HCT116 (cell line): Measurements from ENCODE around the gene C20orf144.

ENCODE experiments used
- ATF3 ChIP-seq: IDR thresholded peaks from 2 replicates; pipeline ENCODE4 v1.6.1; 2012
- CEBPB ChIP-seq: IDR thresholded peaks from 2 replicates; pipeline ENCODE4 v1.6.1; 2012; ENCODE audit warnings: low read depth
- EGR1 ChIP-seq: IDR thresholded peaks from 2 replicates; pipeline ENCODE4 v1.6.1; 2012; ENCODE audit warnings: low read depth
- ELF1 ChIP-seq: IDR thresholded peaks from 2 replicates; pipeline ENCODE4 v1.6.1; 2012; ENCODE audit warnings: low read depth, borderline replicate concordance
- EZH2phosphoT487 ChIP-seq: fragments of 200-600 bp; IDR thresholded peaks from 2 replicates; pipeline ENCODE4 v1.6.1; 2018; ENCODE audit warnings: antibody characterized with exemption, borderline replicate concordance
- MAX ChIP-seq: IDR thresholded peaks from 2 replicates; pipeline ENCODE4 v1.6.1; 2012
- POLR2A ChIP-seq: IDR thresholded peaks from 2 replicates; pipeline ENCODE4 v1.7.0; 2011; ENCODE audit warnings: borderline replicate concordance; ENCODE audit not compliant: insufficient read depth, insufficient read length; ENCODE audit errors: extremely low read depth
- RAD21 ChIP-seq: IDR thresholded peaks from 2 replicates; pipeline ENCODE4 v1.6.1; 2012; ENCODE audit warnings: low read depth, mild to moderate bottlenecking
- REST ChIP-seq: IDR thresholded peaks from 2 replicates; pipeline ENCODE4 v1.6.1; 2012; ENCODE audit warnings: low read depth
- SP1 ChIP-seq: IDR thresholded peaks from 2 replicates; pipeline ENCODE4 v1.6.1; 2012; ENCODE audit warnings: low read depth
- SRF ChIP-seq: IDR thresholded peaks from 2 replicates; pipeline ENCODE4 v1.6.1; 2012; ENCODE audit warnings: low read depth
- ZFX ChIP-seq: fragments of 450-650 bp; IDR thresholded peaks from 2 replicates; pipeline ENCODE4 v1.6.1; 2017
- TF ChIP-seq, protein P1 (sequence below), 3 experiments: fragments of 200-600 bp in 1 of 3; sonication (generic) in 1 of 3; IDR thresholded peaks in 2 of 3; conservative IDR thresholded peaks in 1 of 3; 2 replicates each; pipeline ENCODE4 v1.5.1; 2012 to 2017; ENCODE audit warnings: low read depth in 2 of 3, low read length in 2 of 3, antibody characterized with exemption in 1 of 3, borderline replicate concordance in 1 of 3, control low read depth in 1 of 3, mild to moderate bottlenecking in 1 of 3, mixed read lengths in 1 of 3, mixed run types in 1 of 3, moderate library complexity in 1 of 3; ENCODE audit not compliant: insufficient read depth in 1 of 3

DNA sequence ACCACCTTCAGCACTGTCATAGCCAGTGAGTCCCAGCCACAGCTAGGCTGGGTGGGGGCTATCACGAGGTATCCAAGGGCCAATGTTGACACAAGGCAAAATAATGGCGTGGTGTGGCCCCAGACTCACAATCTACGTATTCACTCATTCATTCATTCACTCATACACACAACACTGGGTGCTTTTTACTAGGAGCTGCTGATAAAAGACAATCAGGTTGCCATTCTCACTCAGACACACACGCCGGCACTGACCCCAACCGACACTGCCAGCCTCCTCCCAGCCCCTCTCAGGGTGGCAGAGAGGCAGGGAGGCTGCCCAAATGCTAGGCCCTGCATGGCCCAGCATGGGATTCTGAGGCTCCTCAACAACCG lies 1.5 kb upstream of the C20orf144 start:
- TF ChIP-seq EGR1: no peak
- no peak for TF ChIP-seq SRF
- TF ChIP-seq, protein P1, sequence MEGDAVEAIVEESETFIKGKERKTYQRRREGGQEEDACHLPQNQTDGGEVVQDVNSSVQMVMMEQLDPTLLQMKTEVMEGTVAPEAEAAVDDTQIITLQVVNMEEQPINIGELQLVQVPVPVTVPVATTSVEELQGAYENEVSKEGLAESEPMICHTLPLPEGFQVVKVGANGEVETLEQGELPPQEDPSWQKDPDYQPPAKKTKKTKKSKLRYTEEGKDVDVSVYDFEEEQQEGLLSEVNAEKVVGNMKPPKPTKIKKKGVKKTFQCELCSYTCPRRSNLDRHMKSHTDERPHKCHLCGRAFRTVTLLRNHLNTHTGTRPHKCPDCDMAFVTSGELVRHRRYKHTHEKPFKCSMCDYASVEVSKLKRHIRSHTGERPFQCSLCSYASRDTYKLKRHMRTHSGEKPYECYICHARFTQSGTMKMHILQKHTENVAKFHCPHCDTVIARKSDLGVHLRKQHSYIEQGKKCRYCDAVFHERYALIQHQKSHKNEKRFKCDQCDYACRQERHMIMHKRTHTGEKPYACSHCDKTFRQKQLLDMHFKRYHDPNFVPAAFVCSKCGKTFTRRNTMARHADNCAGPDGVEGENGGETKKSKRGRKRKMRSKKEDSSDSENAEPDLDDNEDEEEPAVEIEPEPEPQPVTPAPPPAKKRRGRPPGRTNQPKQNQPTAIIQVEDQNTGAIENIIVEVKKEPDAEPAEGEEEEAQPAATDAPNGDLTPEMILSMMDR (IDR thresholded peaks at IDR 0.05 in 2 of 3, conservative IDR thresholded peaks at IDR 0.05 in 1 of 3; ENCODE audit: borderline replicate concordance in 1 of 3, insufficient read depth in 1 of 3, low read depth in 2 of 3, low read length in 2 of 3): no peak
- TF ChIP-seq ELF1: no peak
- no peak for TF ChIP-seq ZFX
- no peak for TF ChIP-seq REST
- no peak for TF ChIP-seq MAX
- TF ChIP-seq POLR2A: no peak
- TF ChIP-seq EZH2phosphoT487: no peak
- TF ChIP-seq CEBPB: no peak
- TF ChIP-seq SP1: no peak
- TF ChIP-seq ATF3: no peak
- TF ChIP-seq RAD21: no peak
